B cell (primary cell): ENCODE results near the gene MVD.

Source experiments
- EZH2 ChIP-seq: IDR thresholded peaks from 2 replicates; pipeline ENCODE4 v1.6.1; 2012; ENCODE audit warnings: borderline replicate concordance, low read depth, mild to moderate bottlenecking, moderate library complexity, low read length; ENCODE audit not compliant: insufficient read depth, poor library complexity, severe bottlenecking
- TF ChIP-seq, protein P1 (sequence below): fragments of 200-600 bp; IDR thresholded peaks from one replicate; pipeline ENCODE4 v1.8.0; 2022; ENCODE audit warnings: antibody characterized with exemption, mild to moderate bottlenecking

DNA sequence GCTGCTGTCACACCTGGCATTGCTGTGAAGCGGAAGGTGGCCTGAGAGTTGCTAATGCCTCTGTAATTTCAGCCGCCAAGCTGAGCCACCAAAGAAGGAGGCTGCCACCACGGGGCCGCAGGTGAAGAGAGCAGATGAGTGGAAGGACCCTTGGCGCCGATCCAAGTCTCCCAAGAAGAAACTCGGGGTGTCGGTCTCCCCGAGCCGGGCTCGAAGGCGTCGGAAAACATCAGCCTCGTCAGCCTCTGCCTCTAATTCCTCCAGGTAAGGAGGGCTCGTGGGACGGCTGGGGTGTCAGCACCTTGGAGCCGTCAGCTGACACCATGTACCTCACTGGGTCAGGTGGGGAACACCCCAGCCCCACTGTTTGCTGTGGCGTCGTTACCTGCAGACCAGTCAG lies 40.8 kb downstream of the MVD start:
- TF ChIP-seq EZH2 = no peak
- TF ChIP-seq, protein P1, sequence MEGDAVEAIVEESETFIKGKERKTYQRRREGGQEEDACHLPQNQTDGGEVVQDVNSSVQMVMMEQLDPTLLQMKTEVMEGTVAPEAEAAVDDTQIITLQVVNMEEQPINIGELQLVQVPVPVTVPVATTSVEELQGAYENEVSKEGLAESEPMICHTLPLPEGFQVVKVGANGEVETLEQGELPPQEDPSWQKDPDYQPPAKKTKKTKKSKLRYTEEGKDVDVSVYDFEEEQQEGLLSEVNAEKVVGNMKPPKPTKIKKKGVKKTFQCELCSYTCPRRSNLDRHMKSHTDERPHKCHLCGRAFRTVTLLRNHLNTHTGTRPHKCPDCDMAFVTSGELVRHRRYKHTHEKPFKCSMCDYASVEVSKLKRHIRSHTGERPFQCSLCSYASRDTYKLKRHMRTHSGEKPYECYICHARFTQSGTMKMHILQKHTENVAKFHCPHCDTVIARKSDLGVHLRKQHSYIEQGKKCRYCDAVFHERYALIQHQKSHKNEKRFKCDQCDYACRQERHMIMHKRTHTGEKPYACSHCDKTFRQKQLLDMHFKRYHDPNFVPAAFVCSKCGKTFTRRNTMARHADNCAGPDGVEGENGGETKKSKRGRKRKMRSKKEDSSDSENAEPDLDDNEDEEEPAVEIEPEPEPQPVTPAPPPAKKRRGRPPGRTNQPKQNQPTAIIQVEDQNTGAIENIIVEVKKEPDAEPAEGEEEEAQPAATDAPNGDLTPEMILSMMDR = no peak
